ENCODE results near the gene DUSP9.
"Not testable (repeated sequence)": the region's sequence is repeated elsewhere in the genome, so short reads cannot be mapped to it uniquely, and the experiment has no call there.

Gene DUSP9

DNA sequence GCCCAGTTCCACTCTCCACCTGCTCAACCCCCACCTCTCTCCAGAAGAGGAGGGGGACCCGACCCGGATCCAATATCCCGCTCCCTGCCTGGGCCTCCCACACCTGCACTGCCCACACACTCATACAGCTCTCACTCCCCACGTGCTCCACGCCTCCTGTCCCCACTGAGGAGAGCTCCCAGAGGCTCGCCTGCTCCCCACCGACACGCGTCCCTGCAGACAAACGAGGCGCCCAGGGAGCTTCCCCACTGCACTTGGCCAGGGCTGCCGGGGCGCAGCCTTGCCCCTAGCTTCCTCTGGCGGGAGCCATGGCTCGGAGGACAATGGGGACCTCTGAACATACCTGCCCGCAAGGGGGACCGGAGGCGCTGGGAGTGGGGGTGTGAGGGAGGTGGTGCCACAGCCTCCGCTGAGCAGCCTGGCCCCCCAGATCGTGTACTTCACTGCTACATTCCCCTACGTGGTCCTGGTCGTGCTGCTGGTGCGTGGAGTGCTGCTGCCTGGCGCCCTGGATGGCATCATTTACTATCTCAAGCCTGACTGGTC, 45.7 kb downstream of the DUSP9 start:
- H3K27me3 ChIP-seq (ENCODE audit: insufficient read depth, poor library complexity, severe bottlenecking): no peaks in the 10 kb centered on the region
- H3K4me3 ChIP-seq (replicated peaks; ENCODE audit: insufficient read depth, low read length): no peak overlapping the region
- TF ChIP-seq SPI1 (IDR thresholded peaks at IDR 0.05; ENCODE audit: borderline replicate concordance, low read depth) (no peak), GABPA (IDR thresholded peaks at IDR 0.05; ENCODE audit: low read depth) (no peak), POLR2AphosphoS5 (IDR thresholded peaks at IDR 0.05; ENCODE audit: low read depth) (no peak)
- TF ChIP-seq, protein P1, sequence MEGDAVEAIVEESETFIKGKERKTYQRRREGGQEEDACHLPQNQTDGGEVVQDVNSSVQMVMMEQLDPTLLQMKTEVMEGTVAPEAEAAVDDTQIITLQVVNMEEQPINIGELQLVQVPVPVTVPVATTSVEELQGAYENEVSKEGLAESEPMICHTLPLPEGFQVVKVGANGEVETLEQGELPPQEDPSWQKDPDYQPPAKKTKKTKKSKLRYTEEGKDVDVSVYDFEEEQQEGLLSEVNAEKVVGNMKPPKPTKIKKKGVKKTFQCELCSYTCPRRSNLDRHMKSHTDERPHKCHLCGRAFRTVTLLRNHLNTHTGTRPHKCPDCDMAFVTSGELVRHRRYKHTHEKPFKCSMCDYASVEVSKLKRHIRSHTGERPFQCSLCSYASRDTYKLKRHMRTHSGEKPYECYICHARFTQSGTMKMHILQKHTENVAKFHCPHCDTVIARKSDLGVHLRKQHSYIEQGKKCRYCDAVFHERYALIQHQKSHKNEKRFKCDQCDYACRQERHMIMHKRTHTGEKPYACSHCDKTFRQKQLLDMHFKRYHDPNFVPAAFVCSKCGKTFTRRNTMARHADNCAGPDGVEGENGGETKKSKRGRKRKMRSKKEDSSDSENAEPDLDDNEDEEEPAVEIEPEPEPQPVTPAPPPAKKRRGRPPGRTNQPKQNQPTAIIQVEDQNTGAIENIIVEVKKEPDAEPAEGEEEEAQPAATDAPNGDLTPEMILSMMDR (IDR thresholded peaks at IDR 0.05; ENCODE audit: insufficient read depth, low read length): no peak
- no peak overlapping the region for H3K27ac ChIP-seq (replicated peaks)
- no peak for DNase-seq (ENCODE audit: low read depth in 1 of 2, low spot score in 1 of 2)

GRCh38 chrX:153693216-153694086, 46.4 kb downstream of the DUSP9 start:
- Histone ChIP-seq H3K27me3 (ENCODE audit: insufficient read depth, poor library complexity, severe bottlenecking) (no peaks in the 10 kb centered on the region), H3K4me3 (replicated peaks; ENCODE audit: insufficient read depth, low read length) (no peak overlapping the region), H3K27ac (replicated peaks) (no peak overlapping the region)
- DNase-seq (ENCODE audit: low read depth in 1 of 2, low spot score in 1 of 2): no peak
- TF ChIP-seq SPI1 (IDR thresholded peaks at IDR 0.05; ENCODE audit: borderline replicate concordance, low read depth): no peak
- TF ChIP-seq GABPA (IDR thresholded peaks at IDR 0.05; ENCODE audit: low read depth): no peak
- no peak for TF ChIP-seq REST (IDR thresholded peaks at IDR 0.05; ENCODE audit: insufficient replicate concordance, low read depth)
- TF ChIP-seq, protein P1 (IDR thresholded peaks at IDR 0.05; ENCODE audit: insufficient read depth, low read length): no peak

- not testable (repeated sequence) for H3K4me3 ChIP-seq (replicated peaks; ENCODE audit: insufficient read depth, low read length); H3K27me3 ChIP-seq (ENCODE audit: insufficient read depth, poor library complexity, severe bottlenecking); DNase-seq (ENCODE audit: low read depth in 1 of 2, low spot score in 1 of 2); H3K27ac ChIP-seq (replicated peaks)
These were observed 47.3 kb downstream of the DUSP9 start for GRCh38 chrX:153694256-153694655.

DNA sequence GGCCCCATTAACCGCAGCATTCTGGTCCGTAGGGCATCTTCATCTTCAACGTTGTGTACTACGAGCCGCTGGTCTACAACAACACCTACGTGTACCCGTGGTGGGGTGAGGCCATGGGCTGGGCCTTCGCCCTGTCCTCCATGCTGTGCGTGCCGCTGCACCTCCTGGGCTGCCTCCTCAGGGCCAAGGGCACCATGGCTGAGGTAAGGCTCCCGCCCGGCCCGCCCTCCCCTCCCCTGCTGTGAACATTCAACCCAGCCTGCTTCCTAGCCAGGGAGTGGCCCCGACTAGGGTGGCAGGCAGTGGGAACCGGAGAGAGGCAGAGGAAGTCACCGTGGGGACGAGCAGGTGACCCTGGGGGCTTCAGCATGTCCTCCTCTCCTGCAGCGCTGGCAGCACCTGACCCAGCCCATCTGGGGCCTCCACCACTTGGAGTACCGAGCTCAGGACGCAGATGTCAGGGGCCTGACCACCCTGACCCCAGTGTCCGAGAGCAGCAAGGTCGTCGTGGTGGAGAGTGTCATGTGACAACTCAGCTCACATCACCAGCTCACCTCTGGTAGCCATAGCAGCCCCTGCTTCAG, 47.8 kb downstream of the DUSP9 start:
- DNase-seq (ENCODE audit: low read depth in 1 of 2, low spot score in 1 of 2): no peak

More for the DNA sequence above, 47.8 kb downstream of the DUSP9 start:
- Histone ChIP-seq H3K4me3 (replicated peaks; ENCODE audit: insufficient read depth, low read length) (no peak overlapping the region), H3K27me3 (ENCODE audit: insufficient read depth, poor library complexity, severe bottlenecking) (no peaks in the 10 kb centered on the region), H3K27ac (replicated peaks) (no peak overlapping the region)
- TF ChIP-seq GABPA (IDR thresholded peaks at IDR 0.05; ENCODE audit: low read depth): no peak
- no peak for TF ChIP-seq SPI1 (IDR thresholded peaks at IDR 0.05; ENCODE audit: borderline replicate concordance, low read depth)
- no peak for TF ChIP-seq REST (IDR thresholded peaks at IDR 0.05; ENCODE audit: insufficient replicate concordance, low read depth)
- TF ChIP-seq, protein P1 (IDR thresholded peaks at IDR 0.05; ENCODE audit: insufficient read depth, low read length): no peak
- no peak for TF ChIP-seq POLR2AphosphoS5 (IDR thresholded peaks at IDR 0.05; ENCODE audit: low read depth)

All from HL-60 (cell line).